SU-DHL-6 (cell line): ENCODE data around the gene BBX.
A peak's percentile ranks its signal among the peaks of the same experiment; 100 is the strongest.

Source experiments
- H2AFZ ChIP-seq: fragments of 200-600 bp; sonication (generic); 2 replicates; pipeline ENCODE4 v1.6.1; 2014; ENCODE audit warnings: low read depth, mild to moderate bottlenecking, moderate library complexity, mixed read lengths, antibody characterized with exemption, low read length; ENCODE audit not compliant: severe bottlenecking
- H3F3A ChIP-seq: fragments of 200-600 bp; shearing (Covaris generic); 2 replicates; pipeline ENCODE4 v1.6.0; 2016; ENCODE audit warnings: antibody characterized with exemption, mild to moderate bottlenecking; ENCODE audit not compliant: insufficient read depth
- H3K27ac ChIP-seq: fragments of 200-600 bp; sonication (generic); 2 replicates; pipeline ENCODE4 v1.5.1; 2016; ENCODE audit warnings: low read depth, mild to moderate bottlenecking, low read length, moderate library complexity, mixed read lengths
- H3K27me3 ChIP-seq: fragments of 200-600 bp; sonication (generic), shearing (Covaris generic); 2 replicates; pipeline ENCODE4 v1.6.0; 2014; ENCODE audit warnings: mild to moderate bottlenecking, low read length
- H3K36me3 ChIP-seq: fragments of 200-600 bp; sonication (generic); 2 replicates; pipeline ENCODE4 v1.6.1; 2014; ENCODE audit warnings: mild to moderate bottlenecking, low read length, mixed read lengths
- H3K4me2 ChIP-seq: fragments of 300-600, 200-600 bp; shearing (Covaris generic), sonication (generic); 2 replicates; pipeline ENCODE4 v1.6.0; 2014; ENCODE audit warnings: low read length, low read depth, mild to moderate bottlenecking; ENCODE audit not compliant: poor library complexity, severe bottlenecking
- H3K4me3 ChIP-seq: fragments of 200-600 bp; sonication (generic); 2 replicates; pipeline ENCODE4 v1.5.1; 2014; ENCODE audit warnings: antibody characterized with exemption, low read length, mild to moderate bottlenecking, mixed read lengths; ENCODE audit not compliant: insufficient read depth, poor library complexity, severe bottlenecking
- H3K79me2 ChIP-seq: fragments of 200-600 bp; sonication (generic); 2 replicates; pipeline ENCODE4 v1.6.1; 2014; ENCODE audit warnings: mild to moderate bottlenecking, low read length, moderate library complexity; ENCODE audit not compliant: insufficient read depth
- H3K9ac ChIP-seq: fragments of 200-600 bp; sonication (generic); 2 replicates; pipeline ENCODE4 v1.7.0; 2014; ENCODE audit warnings: mild to moderate bottlenecking, low read length
- H3K9me2 ChIP-seq: fragments of 200-600 bp; sonication (generic); replicated peaks from 2 replicates; pipeline ENCODE4 v1.6.1; 2014; ENCODE audit warnings: low read length; ENCODE audit not compliant: insufficient read depth
- H3K9me3 ChIP-seq: fragments of 200-600 bp; sonication (generic); 2 replicates; pipeline ENCODE4 v1.6.1; 2014; ENCODE audit warnings: low read length, mixed read lengths; ENCODE audit not compliant: insufficient read depth
- H4K20me1 ChIP-seq: fragments of 200-600 bp; sonication (generic); 2 replicates; pipeline ENCODE4 v1.6.1; 2014; ENCODE audit warnings: low read depth, mild to moderate bottlenecking, antibody characterized with exemption, low read length, moderate library complexity, mixed read lengths
- EZH2phosphoT487 ChIP-seq: fragments of 200-600 bp; sonication (generic), shearing (Covaris generic); conservative IDR thresholded peaks from 2 replicates; pipeline ENCODE4 v1.6.1; 2018; ENCODE audit warnings: mild to moderate bottlenecking, antibody characterized with exemption, low read length, moderate library complexity, mixed read lengths
- TF ChIP-seq, protein P1 (sequence below): fragments of 200-600 bp; sonication (generic); IDR thresholded peaks from one replicate; pipeline ENCODE4 v1.5.1; 2017; ENCODE audit warnings: antibody characterized with exemption, mild to moderate bottlenecking, low read length, moderate library complexity; ENCODE audit not compliant: insufficient read depth, poor library complexity, severe bottlenecking

BBX gene

DNA sequence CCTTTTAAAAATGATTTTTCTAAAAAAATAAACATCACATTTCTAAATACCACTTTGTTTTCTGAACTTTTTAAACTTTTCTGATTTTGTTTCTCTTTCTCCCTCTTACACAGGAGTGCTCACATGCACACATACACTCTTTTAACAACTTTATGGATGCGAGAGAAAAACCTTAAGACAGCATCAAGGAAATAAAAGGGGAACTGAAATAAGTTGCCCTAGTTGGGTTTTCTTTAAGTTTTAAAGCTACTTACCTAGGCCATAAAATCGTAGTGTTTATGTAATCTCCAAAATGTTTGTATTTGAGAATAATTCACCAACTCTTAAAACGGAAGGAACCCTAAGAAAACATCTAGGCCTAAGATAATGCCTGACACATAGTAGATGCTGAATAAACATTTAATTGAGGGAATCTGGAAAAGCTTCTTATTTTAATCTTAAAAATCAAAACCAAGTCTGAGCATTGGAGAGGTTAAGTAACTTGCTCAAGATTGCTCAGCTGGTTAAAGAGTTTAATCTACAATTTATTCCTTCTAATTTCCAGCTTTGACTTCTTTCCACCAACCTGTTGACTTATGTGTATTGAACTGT lies 1.2 kb upstream of the BBX start:
- peak overlapping the region; percentile 35 for H3K9ac ChIP-seq
- peak overlapping the region; percentile 27 for H3K4me3 ChIP-seq
- H3K27me3 ChIP-seq: no peaks in the 10 kb centered on the region
- H3K79me2 ChIP-seq: peaks cover 26% of the 10 kb centered on the region
- no peaks in the 10 kb centered on the region for H3K9me2 ChIP-seq
- peaks cover 5% of the 10 kb centered on the region for H3K36me3 ChIP-seq
- H3F3A ChIP-seq: peaks cover 13% of the 10 kb centered on the region
- H4K20me1 ChIP-seq: no peaks in the 10 kb centered on the region
- TF ChIP-seq EZH2phosphoT487: no peak
- TF ChIP-seq, protein P1, sequence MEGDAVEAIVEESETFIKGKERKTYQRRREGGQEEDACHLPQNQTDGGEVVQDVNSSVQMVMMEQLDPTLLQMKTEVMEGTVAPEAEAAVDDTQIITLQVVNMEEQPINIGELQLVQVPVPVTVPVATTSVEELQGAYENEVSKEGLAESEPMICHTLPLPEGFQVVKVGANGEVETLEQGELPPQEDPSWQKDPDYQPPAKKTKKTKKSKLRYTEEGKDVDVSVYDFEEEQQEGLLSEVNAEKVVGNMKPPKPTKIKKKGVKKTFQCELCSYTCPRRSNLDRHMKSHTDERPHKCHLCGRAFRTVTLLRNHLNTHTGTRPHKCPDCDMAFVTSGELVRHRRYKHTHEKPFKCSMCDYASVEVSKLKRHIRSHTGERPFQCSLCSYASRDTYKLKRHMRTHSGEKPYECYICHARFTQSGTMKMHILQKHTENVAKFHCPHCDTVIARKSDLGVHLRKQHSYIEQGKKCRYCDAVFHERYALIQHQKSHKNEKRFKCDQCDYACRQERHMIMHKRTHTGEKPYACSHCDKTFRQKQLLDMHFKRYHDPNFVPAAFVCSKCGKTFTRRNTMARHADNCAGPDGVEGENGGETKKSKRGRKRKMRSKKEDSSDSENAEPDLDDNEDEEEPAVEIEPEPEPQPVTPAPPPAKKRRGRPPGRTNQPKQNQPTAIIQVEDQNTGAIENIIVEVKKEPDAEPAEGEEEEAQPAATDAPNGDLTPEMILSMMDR: no peak
- peak overlapping the region; percentile 82 for H3K27ac ChIP-seq
- H3K4me2 ChIP-seq: peak overlapping the region; percentile 95
- no peaks in the 10 kb centered on the region for H3K9me3 ChIP-seq
- H2AFZ ChIP-seq: peak overlapping the region; percentile 92

DNA sequence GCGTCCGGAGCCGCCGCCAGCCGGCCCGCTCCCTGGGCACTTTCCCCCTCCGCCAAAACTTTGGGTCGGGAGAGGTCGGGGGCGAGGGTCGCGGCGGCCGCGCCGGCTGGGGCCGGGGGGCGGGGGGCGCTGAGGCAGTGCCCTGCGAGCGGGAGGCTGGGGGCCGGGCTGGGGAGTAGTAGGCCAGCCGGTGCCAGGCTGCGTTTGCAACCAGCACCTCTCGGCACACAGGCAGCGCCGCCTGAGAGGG lies 452 bp downstream of the BBX start:
- peak overlapping the region; percentile 95 for H3K4me2 ChIP-seq
- peaks cover 13% of the 10 kb centered on the region for H3F3A ChIP-seq
- H3K27ac ChIP-seq: peak overlapping the region; percentile 81
- H2AFZ ChIP-seq: peak overlapping the region; percentile 95
- H3K27me3 ChIP-seq: no peaks in the 10 kb centered on the region
- peak overlapping the region; percentile 83 for H3K9ac ChIP-seq
- TF ChIP-seq, protein P1: no peak
- no peak for TF ChIP-seq EZH2phosphoT487
- peaks cover 26% of the 10 kb centered on the region for H3K79me2 ChIP-seq
- H3K36me3 ChIP-seq: peaks cover 17% of the 10 kb centered on the region
- no peaks in the 10 kb centered on the region for H4K20me1 ChIP-seq
- no peaks in the 10 kb centered on the region for H3K9me2 ChIP-seq
- H3K4me3 ChIP-seq: peak overlapping the region; percentile 93
- no peaks in the 10 kb centered on the region for H3K9me3 ChIP-seq

- Histone ChIP-seq H3K36me3 (peaks cover 21% of the 10 kb centered on the region), H3K79me2 (peaks cover 26% of the 10 kb centered on the region), H3K27me3 (no peaks in the 10 kb centered on the region), H3F3A (peaks cover 13% of the 10 kb centered on the region), H4K20me1 (no peaks in the 10 kb centered on the region), H3K9me2 (no peaks in the 10 kb centered on the region), H3K9ac (peak overlapping the region; percentile 83), H2AFZ (peak overlapping the region; percentile 95), H3K27ac (peak overlapping the region; percentile 81), H3K4me2 (peak overlapping the region; percentile 95), H3K9me3 (no peaks in the 10 kb centered on the region), H3K4me3 (peak overlapping the region; percentile 93)
- TF ChIP-seq, protein P1: no peak
- TF ChIP-seq EZH2phosphoT487: no peak
These were observed 970 bp downstream of the BBX start for GRCh38 chr3:107523539-107524325.
